Measurements from ENCODE around the gene STK25.

Gene STK25

GRCh38 chr2:241473399-241473798, 35.0 kb downstream of the STK25 start:
- no peak overlapping the region for H2AFZ ChIP-seq (ENCODE audit: low read length)
- H2BK120ac ChIP-seq (ENCODE audit: low read depth, low read length) = no peak overlapping the region
- WGBS, 2 donors (ENCODE audit: extremely low coverage in 2 of 2, insufficient read length in 2 of 2, insufficient replicate concordance in 1 of 2) = no CpG with 5 or more reads among the region's 3 CpGs

GRCh38 chr2:241469746-241470145, 38.6 kb downstream of the STK25 start:
- H4K91ac ChIP-seq (ENCODE audit: low read depth, low read length, poor library complexity) = no peak overlapping the region
- H3K9ac ChIP-seq (ENCODE audit: low read depth, low read length, poor library complexity) = no peak overlapping the region
- no peak overlapping the region for H2BK15ac ChIP-seq (ENCODE audit: low read length)
- no peak overlapping the region for H2AFZ ChIP-seq (ENCODE audit: low read length)
- no peak overlapping the region for H2BK5ac ChIP-seq (ENCODE audit: low read length)
- H3K4me1 ChIP-seq (ENCODE audit: control insufficient read depth in 2 of 2, insufficient read depth in 1 of 2, low read depth in 1 of 2, low read length in 2 of 2) = no peaks in the 10 kb centered on the region
- WGBS, 2 donors (ENCODE audit: extremely low coverage in 2 of 2, insufficient read length in 2 of 2, insufficient replicate concordance in 1 of 2) = no CpG with 5 or more reads among the region's 2 CpGs
- no peak overlapping the region for H3K14ac ChIP-seq (ENCODE audit: low read length)
- no peak overlapping the region for H3K4ac ChIP-seq (ENCODE audit: low read length)
- H3K23ac ChIP-seq (ENCODE audit: low read depth, low read length, poor library complexity) = no peak overlapping the region
- no peak overlapping the region for H3K4me2 ChIP-seq (ENCODE audit: insufficient read depth, low read length, poor library complexity, severe bottlenecking)
- no peak overlapping the region for H2AK5ac ChIP-seq (ENCODE audit: low read depth, low read length)
- no peak overlapping the region for H2BK120ac ChIP-seq (ENCODE audit: low read depth, low read length)
- no peak for DNase-seq (ENCODE audit: low spot score)
- H3K27me3 ChIP-seq (ENCODE audit: control insufficient read depth in 3 of 3, insufficient read depth in 3 of 3, low read depth in 1 of 3, low read length in 3 of 3) = no peaks in the 10 kb centered on the region
- H3K9me3 ChIP-seq (replicated peaks in 1 of 2; ENCODE audit: control insufficient read depth in 2 of 2, insufficient read depth in 1 of 2, low read depth in 1 of 2, low read length in 2 of 2) = peaks cover 0 to 4% of the 10 kb centered on the region in 2 donors
- H2BK12ac ChIP-seq (ENCODE audit: low read length) = no peak overlapping the region
- no peak overlapping the region for H3K18ac ChIP-seq (ENCODE audit: low read length)
- no peak overlapping the region for H3K27ac ChIP-seq (replicated peaks; ENCODE audit: low read length)
- no peak overlapping the region for H4K8ac ChIP-seq (ENCODE audit: low read depth, low read length)
- no peak overlapping the region for H3K4me3 ChIP-seq (ENCODE audit: low read length in 2 of 2)
- no peaks in the 10 kb centered on the region for H3K79me1 ChIP-seq (ENCODE audit: low read depth, low read length)
- no peaks in the 10 kb centered on the region for H3K36me3 ChIP-seq (replicated peaks in 1 of 2; ENCODE audit: control insufficient read depth in 2 of 2, insufficient read depth in 2 of 2, low read length in 2 of 2)

More at GRCh38 chr2:241473399-241473798, 35.0 kb downstream of the STK25 start:
- no peak overlapping the region for H3K23ac ChIP-seq (ENCODE audit: low read depth, low read length, poor library complexity)
- no peaks in the 10 kb centered on the region for H3K79me1 ChIP-seq (ENCODE audit: low read depth, low read length)
- H3K4me1 ChIP-seq (ENCODE audit: control insufficient read depth in 2 of 2, insufficient read depth in 1 of 2, low read depth in 1 of 2, low read length in 2 of 2) = no peaks in the 10 kb centered on the region
- no peaks in the 10 kb centered on the region for H3K36me3 ChIP-seq (replicated peaks in 1 of 2; ENCODE audit: control insufficient read depth in 2 of 2, insufficient read depth in 2 of 2, low read length in 2 of 2)
- H4K91ac ChIP-seq (ENCODE audit: low read depth, low read length, poor library complexity) = no peak overlapping the region
- H3K4me3 ChIP-seq (ENCODE audit: low read length in 2 of 2) = no peak overlapping the region
- H3K27me3 ChIP-seq (ENCODE audit: control insufficient read depth in 3 of 3, insufficient read depth in 3 of 3, low read depth in 1 of 3, low read length in 3 of 3) = no peaks in the 10 kb centered on the region
- no peak overlapping the region for H3K27ac ChIP-seq (replicated peaks; ENCODE audit: low read length)
- DNase-seq (ENCODE audit: low spot score) = no peak
- H2BK12ac ChIP-seq (ENCODE audit: low read length) = no peak overlapping the region
- H3K18ac ChIP-seq (ENCODE audit: low read length) = no peak overlapping the region
- no peak overlapping the region for H2BK15ac ChIP-seq (ENCODE audit: low read length)
- no peak overlapping the region for H4K8ac ChIP-seq (ENCODE audit: low read depth, low read length)
- peak overlapping the region; percentile 25 for H3K9ac ChIP-seq (ENCODE audit: low read depth, low read length, poor library complexity)
- no peak overlapping the region for H3K4me2 ChIP-seq (ENCODE audit: insufficient read depth, low read length, poor library complexity, severe bottlenecking)
- no peak overlapping the region for H3K4ac ChIP-seq (ENCODE audit: low read length)
- no peak overlapping the region for H2BK5ac ChIP-seq (ENCODE audit: low read length)
- H3K9me3 ChIP-seq (replicated peaks in 1 of 2; ENCODE audit: control insufficient read depth in 2 of 2, insufficient read depth in 1 of 2, low read depth in 1 of 2, low read length in 2 of 2) = peaks cover 0 to 4% of the 10 kb centered on the region in 2 donors
- H2AK5ac ChIP-seq (ENCODE audit: low read depth, low read length) = no peak overlapping the region
- no peak overlapping the region for H3K14ac ChIP-seq (ENCODE audit: low read length)

GRCh38 chr2:241468476-241468781, 40.0 kb downstream of the STK25 start:
- Histone ChIP-seq H2AFZ (ENCODE audit: low read length) (no peak overlapping the region), H2BK120ac (ENCODE audit: low read depth, low read length) (no peak overlapping the region), H2BK15ac (ENCODE audit: low read length) (no peak overlapping the region), H3K18ac (ENCODE audit: low read length) (peak overlapping the region; percentile 2), H3K4me1 (ENCODE audit: control insufficient read depth in 2 of 2, insufficient read depth in 1 of 2, low read depth in 1 of 2, low read length in 2 of 2) (peaks cover 0 to 2% of the 10 kb centered on the region in 2 donors), H4K8ac (ENCODE audit: low read depth, low read length) (no peak overlapping the region), H3K27me3 (ENCODE audit: control insufficient read depth in 3 of 3, insufficient read depth in 3 of 3, low read depth in 1 of 3, low read length in 3 of 3) (no peaks in the 10 kb centered on the region), H3K36me3 (replicated peaks in 1 of 2; ENCODE audit: control insufficient read depth in 2 of 2, insufficient read depth in 2 of 2, low read length in 2 of 2) (no peaks in the 10 kb centered on the region), H2BK5ac (ENCODE audit: low read length) (no peak overlapping the region), H4K91ac (ENCODE audit: low read depth, low read length, poor library complexity) (no peak overlapping the region), H2BK12ac (ENCODE audit: low read length) (no peak overlapping the region), H3K27ac (replicated peaks; ENCODE audit: low read length) (no peak overlapping the region), H3K4me3 (ENCODE audit: low read length in 2 of 2) (no peak overlapping the region), H3K14ac (ENCODE audit: low read length) (no peak overlapping the region), H2AK5ac (ENCODE audit: low read depth, low read length) (no peak overlapping the region), H3K79me1 (ENCODE audit: low read depth, low read length) (no peaks in the 10 kb centered on the region), H3K9ac (ENCODE audit: low read depth, low read length, poor library complexity) (peak overlapping the region; percentile 51), H3K23ac (ENCODE audit: low read depth, low read length, poor library complexity) (peak overlapping the region; percentile 22), H3K4ac (ENCODE audit: low read length) (no peak overlapping the region), H3K9me3 (replicated peaks in 1 of 2; ENCODE audit: control insufficient read depth in 2 of 2, insufficient read depth in 1 of 2, low read depth in 1 of 2, low read length in 2 of 2) (peaks cover 0 to 4% of the 10 kb centered on the region in 2 donors), H3K4me2 (ENCODE audit: insufficient read depth, low read length, poor library complexity, severe bottlenecking) (no peak overlapping the region)
- DNase-seq (ENCODE audit: low spot score) = no peak
- no CpG with 5 or more reads among the region's 2 CpGs for WGBS, 2 donors (ENCODE audit: extremely low coverage in 2 of 2, insufficient read length in 2 of 2, insufficient replicate concordance in 1 of 2)

GRCh38 chr2:241467777-241468475, 40.5 kb downstream of the STK25 start:
- peaks cover 0 to 2% of the 10 kb centered on the region in 2 donors for H3K4me1 ChIP-seq (ENCODE audit: control insufficient read depth in 2 of 2, insufficient read depth in 1 of 2, low read depth in 1 of 2, low read length in 2 of 2)
- no CpG with 5 or more reads among the region's 23 CpGs for WGBS, 2 donors (ENCODE audit: extremely low coverage in 2 of 2, insufficient read length in 2 of 2, insufficient replicate concordance in 1 of 2)
- H2BK12ac ChIP-seq (ENCODE audit: low read length) = no peak overlapping the region
- peaks cover 0 to 4% of the 10 kb centered on the region in 2 donors for H3K9me3 ChIP-seq (replicated peaks in 1 of 2; ENCODE audit: control insufficient read depth in 2 of 2, insufficient read depth in 1 of 2, low read depth in 1 of 2, low read length in 2 of 2)
- H2AFZ ChIP-seq (ENCODE audit: low read length) = no peak overlapping the region
- no peak overlapping the region for H3K27ac ChIP-seq (replicated peaks; ENCODE audit: low read length)
- no peak overlapping the region for H3K14ac ChIP-seq (ENCODE audit: low read length)
- no peak overlapping the region for H3K4me2 ChIP-seq (ENCODE audit: insufficient read depth, low read length, poor library complexity, severe bottlenecking)
- peak overlapping the region; percentile 51 for H3K9ac ChIP-seq (ENCODE audit: low read depth, low read length, poor library complexity)
- peak overlapping the region in 1 of 2 donors; percentile 49 for H3K4me3 ChIP-seq (ENCODE audit: low read length in 2 of 2)
- no peak overlapping the region for H2BK5ac ChIP-seq (ENCODE audit: low read length)
- peak overlapping the region; percentile 2 for H3K18ac ChIP-seq (ENCODE audit: low read length)
- no peaks in the 10 kb centered on the region for H3K27me3 ChIP-seq (ENCODE audit: control insufficient read depth in 3 of 3, insufficient read depth in 3 of 3, low read depth in 1 of 3, low read length in 3 of 3)
- H2BK15ac ChIP-seq (ENCODE audit: low read length) = no peak overlapping the region
- H3K79me1 ChIP-seq (ENCODE audit: low read depth, low read length) = no peaks in the 10 kb centered on the region
- H3K4ac ChIP-seq (ENCODE audit: low read length) = no peak overlapping the region
- H2BK120ac ChIP-seq (ENCODE audit: low read depth, low read length) = no peak overlapping the region
- no peak overlapping the region for H2AK5ac ChIP-seq (ENCODE audit: low read depth, low read length)
- no peaks in the 10 kb centered on the region for H3K36me3 ChIP-seq (replicated peaks in 1 of 2; ENCODE audit: control insufficient read depth in 2 of 2, insufficient read depth in 2 of 2, low read length in 2 of 2)
- no peak overlapping the region for H4K8ac ChIP-seq (ENCODE audit: low read depth, low read length)
- peak overlapping the region; percentile 22 for H3K23ac ChIP-seq (ENCODE audit: low read depth, low read length, poor library complexity)
- H4K91ac ChIP-seq (ENCODE audit: low read depth, low read length, poor library complexity) = no peak overlapping the region
- DNase-seq (ENCODE audit: low spot score) = no peak

Measured in neuronal stem cell (in vitro differentiated cells).